22Rv1 (cell line): ENCODE measurements around the gene THSD4.

Experiments used
- CTCF ChIP-seq: fragments of 450-650 bp; IDR thresholded peaks from 2 replicates; pipeline ENCODE4 v1.5.1; 2017; ENCODE audit warnings: mild to moderate bottlenecking
- ZFX ChIP-seq: fragments of 450-650 bp; IDR thresholded peaks from 2 replicates; pipeline ENCODE4 v1.6.1; 2017; ENCODE audit warnings: antibody characterized with exemption, borderline replicate concordance

GRCh38 chr15:71117714-71118305 lies 2.5 kb downstream of the THSD4 start:
- TF ChIP-seq CTCF, result no peak
- no peak for TF ChIP-seq ZFX
